A673 (cell line): ENCODE measurements around the gene MAVS. TPM values are rescaled to one million over a fixed set of nuclear protein-coding genes. Genes with fewer than 3 reads are reported as not detected.
"Not testable (repeated sequence)": the region's sequence is repeated elsewhere in the genome, so short reads cannot be mapped to it uniquely, and the experiment has no call there.

Source experiments
- BruUV-seq: library from RNA; stranded (reverse); fragments of 400-500 nt; replicated peaks from 2 replicates; lab custom pipeline; 2021; lab: Mats Ljungman, UMichigan
- CTCF ChIA-PET: fragments of 300-600 bp; sonication (Branson Sonifier 250); formaldehyde crosslinking; loops from one replicate; lab custom pipeline; 2022; ENCODE audit warnings: antibody characterized with exemption; lab: Charles Lee
- POLR2A ChIA-PET: fragments of 300-600 bp; sonication (Branson Sonifier 250); formaldehyde crosslinking; loops from one replicate; lab custom pipeline; 2022; ENCODE audit warnings: antibody characterized with exemption; ENCODE audit not compliant: low non-redundant PET; lab: Charles Lee
- DNase-seq: peaks from one replicate; pipeline ENCODE4 v3.0.0-alpha.2; 2015; ENCODE audit warnings: low spot score
- H3K27ac ChIP-seq: fragments of 200-600 bp; sonication (generic); 2 replicates; pipeline ENCODE4 v1.5.1; 2016; ENCODE audit warnings: mixed run types, low read depth, mild to moderate bottlenecking, mixed read lengths, antibody characterized with exemption, low read length; ENCODE audit not compliant: poor library complexity, severe bottlenecking
- H3K27me3 ChIP-seq: fragments of 200-600 bp; sonication (generic); replicated peaks from 2 replicates; pipeline ENCODE4 v1.6.1; 2017; ENCODE audit warnings: mixed run types, low read depth, mild to moderate bottlenecking, mixed read lengths, antibody characterized with exemption, low read length; ENCODE audit not compliant: insufficient read depth, poor library complexity
- H3K36me3 ChIP-seq: fragments of 200-600 bp; sonication (generic); 2 replicates; pipeline ENCODE4 v1.6.1; 2016; ENCODE audit warnings: mixed run types, mild to moderate bottlenecking, mixed read lengths, antibody characterized with exemption, low read length; ENCODE audit not compliant: insufficient read depth, poor library complexity, severe bottlenecking
- H3K4me1 ChIP-seq: fragments of 200-600 bp; sonication (generic); 2 replicates; pipeline ENCODE4 v1.6.1; 2017; ENCODE audit warnings: mixed run types, mild to moderate bottlenecking, mixed read lengths, antibody characterized with exemption, low read length; ENCODE audit not compliant: insufficient read depth, poor library complexity, severe bottlenecking
- H3K4me3 ChIP-seq: fragments of 200-600 bp; sonication (generic); 2 replicates; pipeline ENCODE4 v1.5.1; 2016; ENCODE audit warnings: low read depth, mixed run types, mild to moderate bottlenecking, mixed read lengths, low read length; ENCODE audit not compliant: poor library complexity, severe bottlenecking
- H3K9me3 ChIP-seq: fragments of 200-600 bp; sonication (generic); 2 replicates; pipeline ENCODE4 v1.6.1; 2016; ENCODE audit warnings: mixed run types, low read depth, mild to moderate bottlenecking, mixed read lengths, antibody characterized with exemption, low read length; ENCODE audit not compliant: poor library complexity, severe bottlenecking
- CTCF ChIP-seq: fragments of 300-800, 200-600 bp; sonication (generic); conservative IDR thresholded peaks from 2 replicates; pipeline ENCODE4 v1.5.1; 2017; ENCODE audit warnings: low read depth, mild to moderate bottlenecking, antibody characterized with exemption, low read length, moderate library complexity, mixed read lengths
- EZH2 ChIP-seq: fragments of 200-600 bp; sonication (generic); IDR thresholded peaks from 2 replicates; pipeline ENCODE4 v1.6.1; 2017; ENCODE audit warnings: borderline replicate concordance, low read depth, mild to moderate bottlenecking, mixed read lengths, antibody characterized with exemption, low read length; ENCODE audit not compliant: poor library complexity, severe bottlenecking
- intact Hi-C: fragments of 100-400 bp; cut with micrococcal nuclease; formaldehyde crosslinking; loops from one replicate; pipeline ENCODE4 v1.10.0; 2022; ENCODE audit not compliant: unreplicated experiment
- total RNA-seq: library from RNA; stranded (reverse); gene quantifications from 2 replicates; pipeline ENCODE4 v1.2.3, GENCODE V29; 2021

MAVS gene
- total RNA-seq, 1 experiment from 2014 or later = 28.2 TPM

- intact Hi-C loops = loop anchor here (5.0 kb wide), 1 partner anchor 193 kb away; no protein-coding TSS in a partner anchor
- no peak for DNase-seq
- Histone ChIP-seq H3K36me3 (peaks cover 35% of the 10 kb centered on the region), H3K27me3 (no peaks in the 10 kb centered on the region), H3K27ac (no peak overlapping the region), H3K9me3 (no peaks in the 10 kb centered on the region), H3K4me1 (peaks cover 24% of the 10 kb centered on the region), H3K4me3 (no peak overlapping the region)
- BruUV-seq = no TSS peak
- ChIA-PET CTCF (no interaction called here), POLR2A (interaction anchor here (0.6 kb wide), 1 partner anchor 12 kb away, joined by 8 read pairs; no protein-coding TSS in a partner anchor)
- TF ChIP-seq CTCF = no peak
- no peak for TF ChIP-seq EZH2
Observed at GRCh38 chr20:3894796-3895195, 48.2 kb downstream of the MAVS start.

GRCh38 chr20:3896302-3896701 is 49.7 kb downstream of the MAVS start:
- Histone ChIP-seq H3K36me3 (peaks cover 29% of the 10 kb centered on the region), H3K4me3 (no peak overlapping the region), H3K27ac (peak overlapping the region; percentile 11), H3K27me3 (no peaks in the 10 kb centered on the region), H3K9me3 (no peaks in the 10 kb centered on the region), H3K4me1 (peaks cover 30% of the 10 kb centered on the region)
- ChIA-PET POLR2A (no interaction called here), CTCF (no interaction called here)
- no peak for TF ChIP-seq CTCF
- no peak for TF ChIP-seq EZH2
- no TSS peak for BruUV-seq
- no peak for DNase-seq
- intact Hi-C loops = no loop called here

GRCh38 chr20:3896853-3897583 is 50.4 kb downstream of the MAVS start:
- ChIA-PET CTCF (interaction anchor here (0.7 kb wide), 1 partner anchor 116 kb away, joined by 3 read pairs; the partner anchor contains the start of gene SPEF1), POLR2A (no interaction called here)
- Histone ChIP-seq H3K27ac (peak overlapping the region; percentile 11), H3K4me1 (peaks cover 26% of the 10 kb centered on the region), H3K9me3 (no peaks in the 10 kb centered on the region), H3K27me3 (no peaks in the 10 kb centered on the region), H3K4me3 (no peak overlapping the region), H3K36me3 (peaks cover 23% of the 10 kb centered on the region)
- TF ChIP-seq EZH2 = no peak
- TF ChIP-seq CTCF = no peak
- intact Hi-C loops = no loop called here
- BruUV-seq = no TSS peak
- DNase-seq = no peak

GRCh38 chr20:3898181-3898580 is 51.5 kb downstream of the MAVS start:
- POLR2A ChIA-PET, CTCF ChIA-PET, BruUV-seq, H3K4me3 ChIP-seq, H3K27me3 ChIP-seq, H3K27ac ChIP-seq, H3K9me3 ChIP-seq, DNase-seq, intact Hi-C loops: not testable (repeated sequence)
- Histone ChIP-seq H3K4me1 (peaks cover 15% of the 10 kb centered on the region), H3K36me3 (peaks cover 18% of the 10 kb centered on the region)
